ENCODE data around the gene PAQR6.

Gene PAQR6

DNA sequence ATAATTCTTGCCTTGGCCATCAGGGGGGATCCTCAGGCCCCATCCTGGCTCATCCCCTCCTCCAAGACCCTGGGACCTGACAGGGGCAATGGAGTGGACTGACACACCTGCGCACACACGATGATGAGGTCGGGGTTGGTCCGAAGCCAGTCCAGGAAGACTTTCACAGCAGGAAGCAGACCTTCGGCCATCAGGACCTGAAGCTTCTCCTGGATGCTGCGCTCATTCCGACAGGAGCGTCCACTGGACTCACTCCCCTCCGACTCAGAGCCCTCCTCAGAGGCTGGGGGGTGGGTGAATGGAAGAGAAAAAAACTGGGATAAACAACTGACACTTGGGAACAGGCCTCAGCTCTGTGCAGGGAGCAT, 15.4 kb upstream of the PAQR6 start:
- no peak for DNase-seq (ENCODE audit: low read depth in 4 of 4, low spot score in 1 of 4)

DNA sequence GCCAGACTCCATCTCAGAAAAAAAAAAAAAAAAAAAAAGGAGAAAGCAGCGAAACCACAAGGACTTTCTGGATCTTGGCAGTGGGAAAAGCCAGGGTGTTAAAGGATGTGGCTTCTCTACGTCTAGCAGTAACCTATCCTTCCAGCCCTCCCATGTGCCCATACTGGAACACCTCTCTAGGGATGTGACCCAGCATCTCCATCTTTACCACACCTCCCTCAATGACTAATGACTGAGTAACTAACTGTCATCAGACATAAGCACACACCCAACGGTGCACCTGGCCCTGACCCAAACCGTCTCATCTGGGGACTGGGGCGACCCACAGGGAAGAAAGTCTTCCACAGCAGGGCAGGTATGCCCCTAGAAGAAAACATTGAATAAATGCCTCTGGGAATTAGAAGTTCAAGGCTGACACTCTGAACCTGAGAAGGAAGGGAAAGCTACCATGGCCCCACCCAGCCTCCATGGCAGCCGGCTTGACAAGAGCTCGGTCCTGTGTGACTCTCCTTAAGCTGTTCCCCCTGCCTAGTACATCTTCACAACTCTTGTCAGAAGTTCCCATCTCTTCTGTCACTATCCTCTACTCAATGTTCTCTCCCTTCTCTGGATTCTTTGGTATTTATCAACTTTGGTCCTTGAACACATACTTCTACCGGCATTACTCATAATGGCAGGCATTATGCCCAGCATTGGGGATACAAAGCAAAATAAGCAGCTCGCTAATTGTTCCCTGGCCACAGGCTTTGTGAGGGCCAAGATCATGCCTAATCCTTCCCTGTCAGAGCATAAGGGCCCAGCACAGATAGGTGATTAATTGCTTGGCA, 14.8 kb upstream of the PAQR6 start:
- DNase-seq (ENCODE audit: low read depth in 4 of 4, low spot score in 1 of 4), result no peak

DNA sequence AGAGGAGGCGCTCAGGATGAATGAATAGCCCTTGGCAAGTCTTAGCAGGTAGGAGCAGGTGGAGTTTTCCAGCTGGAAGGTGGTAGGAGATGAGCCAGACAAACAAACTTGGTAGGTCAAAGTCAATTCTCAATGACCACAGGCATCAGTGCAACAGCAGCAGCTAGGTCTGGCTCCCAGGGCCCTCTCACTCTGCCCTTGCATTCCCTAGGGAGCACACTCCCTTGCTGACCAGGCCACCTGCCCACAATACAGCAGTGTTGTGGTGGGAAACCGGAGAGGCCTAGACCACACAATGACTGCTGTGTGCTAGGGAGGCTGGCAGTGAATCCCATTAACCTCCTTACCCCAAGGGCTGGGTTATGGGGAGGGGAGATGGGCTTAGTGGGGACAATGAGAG, 13.0 kb upstream of the PAQR6 start:
- no peak for DNase-seq (ENCODE audit: low read depth in 4 of 4, low spot score in 1 of 4)

DNA sequence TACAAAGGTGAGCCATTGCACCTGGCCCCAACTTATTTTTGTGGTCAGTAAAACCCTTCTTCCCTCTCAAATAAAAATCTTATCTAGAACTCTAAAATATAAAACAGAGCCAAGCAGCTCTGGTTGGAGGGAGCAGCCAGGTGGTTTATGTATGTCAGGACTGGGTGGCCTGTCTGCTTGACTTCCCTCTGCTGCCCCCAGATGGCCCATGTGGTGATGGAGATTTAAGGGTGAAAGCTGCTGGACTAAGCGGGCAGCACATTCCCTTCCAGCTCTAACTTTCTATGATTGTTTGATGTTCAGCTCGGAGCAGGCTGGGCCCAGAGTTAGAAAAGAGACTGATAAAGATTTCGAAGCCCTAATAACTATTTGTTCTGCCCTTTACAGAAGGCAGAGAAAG, 11.9 kb upstream of the PAQR6 start:
- no peak for DNase-seq (ENCODE audit: low read depth in 4 of 4, low spot score in 1 of 4)

DNA sequence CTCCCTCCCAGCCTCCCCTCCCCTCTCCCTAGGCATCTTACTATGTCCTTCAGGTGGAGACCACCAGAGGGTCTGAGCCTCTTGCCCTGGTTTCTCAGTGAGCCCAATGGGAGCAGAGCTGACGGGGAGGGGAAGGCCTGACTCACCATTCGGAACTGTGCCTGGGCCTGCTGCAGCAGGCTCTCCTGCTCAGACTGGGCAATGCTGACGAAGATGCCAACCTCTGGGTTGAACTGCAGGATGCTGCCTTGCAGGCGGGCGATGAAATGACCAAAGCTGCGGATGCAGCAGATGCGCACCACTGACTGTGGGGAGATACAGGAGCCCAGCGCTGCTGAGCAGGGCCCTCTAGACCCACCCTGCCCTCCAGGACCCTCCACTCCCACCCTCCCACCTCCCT, 11.0 kb upstream of the PAQR6 start:
- no peak for DNase-seq (ENCODE audit: low read depth in 4 of 4, low spot score in 1 of 4)

DNA sequence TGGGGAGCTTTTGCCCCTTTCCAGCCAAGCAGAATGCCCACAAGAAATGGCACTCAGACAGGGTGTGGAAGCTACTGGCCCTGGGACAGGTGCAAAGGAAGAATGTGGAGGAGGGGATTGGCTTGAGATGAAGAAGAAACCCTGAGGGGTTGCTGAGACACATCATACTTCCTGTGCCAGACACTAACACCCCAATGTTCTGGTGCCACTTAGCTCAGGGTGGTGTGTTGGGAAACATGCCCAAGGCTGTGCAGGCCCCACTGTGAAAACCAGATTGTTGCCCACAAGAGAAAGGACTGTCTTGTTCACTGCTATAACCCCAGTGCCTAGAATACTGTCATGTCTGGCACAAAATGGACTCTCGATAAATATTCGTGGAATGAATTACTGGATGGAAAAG, 9.9 kb upstream of the PAQR6 start:
- DNase-seq (ENCODE audit: low read depth in 4 of 4, low spot score in 1 of 4), result no peak

DNA sequence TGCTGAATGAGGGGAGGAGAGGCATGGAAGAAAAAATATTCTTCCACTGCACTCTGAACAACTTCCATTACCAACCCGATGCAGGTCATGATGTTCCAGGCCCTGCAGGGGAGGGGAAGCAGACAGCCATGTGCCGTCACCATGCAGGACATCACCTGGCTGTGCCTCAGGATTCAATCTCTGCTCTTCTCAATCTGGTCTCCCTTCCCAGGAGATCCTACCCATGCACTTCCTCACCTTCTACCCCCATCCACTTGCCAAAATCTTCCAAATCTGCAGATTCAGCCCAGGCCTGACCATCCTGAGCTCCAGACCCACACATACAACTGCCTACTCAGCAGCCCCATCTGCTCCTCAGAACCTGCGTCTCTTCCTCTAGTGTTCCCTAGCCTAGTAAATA, 5.8 kb upstream of the PAQR6 start:
- DNase-seq (ENCODE audit: low read depth in 4 of 4, low spot score in 1 of 4), result no peak

DNA sequence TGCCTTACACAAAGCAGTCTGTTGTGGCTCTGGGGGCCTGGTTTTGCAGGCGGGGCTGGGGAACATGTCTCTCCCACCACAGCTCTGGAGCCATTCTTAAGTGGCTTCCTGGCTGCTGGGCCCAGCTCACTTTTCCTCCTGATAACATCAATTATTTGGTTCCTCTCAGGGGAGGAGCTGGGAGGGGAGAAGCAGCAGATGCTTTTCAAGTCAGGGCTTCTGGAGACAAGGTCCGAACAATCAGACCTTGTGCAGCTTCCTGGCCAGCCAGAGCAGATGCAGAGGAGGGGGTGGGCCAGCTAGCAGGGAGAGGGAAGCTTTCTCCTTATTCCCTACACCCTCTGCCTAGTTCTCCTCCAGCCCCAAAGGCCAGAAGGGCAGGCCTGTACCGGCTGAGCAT, 3.7 kb upstream of the PAQR6 start:
- DNase-seq (ENCODE audit: low read depth in 4 of 4, low spot score in 1 of 4), result no peak

DNA sequence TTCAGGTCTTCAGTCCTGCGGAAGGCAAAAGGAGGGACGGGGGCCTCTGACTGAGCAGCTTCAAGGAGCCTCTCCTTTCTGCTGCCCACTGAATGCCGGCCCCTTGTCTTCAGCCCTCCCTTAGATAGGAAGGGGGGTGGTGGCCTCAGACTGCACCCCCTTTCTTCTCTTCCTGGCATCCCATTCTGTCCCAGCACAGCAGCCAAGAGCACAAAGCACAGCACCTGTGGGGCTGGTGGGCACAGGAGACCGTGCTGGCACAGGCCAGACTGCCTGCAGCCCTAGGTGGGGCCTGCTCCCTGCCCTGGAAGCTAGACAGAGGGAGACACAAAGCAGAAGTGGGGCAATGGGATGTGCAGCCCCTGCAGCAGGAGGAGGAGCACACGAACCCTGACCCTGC, 1.7 kb upstream of the PAQR6 start:
- no peak for DNase-seq (ENCODE audit: low read depth in 4 of 4, low spot score in 1 of 4)

DNA sequence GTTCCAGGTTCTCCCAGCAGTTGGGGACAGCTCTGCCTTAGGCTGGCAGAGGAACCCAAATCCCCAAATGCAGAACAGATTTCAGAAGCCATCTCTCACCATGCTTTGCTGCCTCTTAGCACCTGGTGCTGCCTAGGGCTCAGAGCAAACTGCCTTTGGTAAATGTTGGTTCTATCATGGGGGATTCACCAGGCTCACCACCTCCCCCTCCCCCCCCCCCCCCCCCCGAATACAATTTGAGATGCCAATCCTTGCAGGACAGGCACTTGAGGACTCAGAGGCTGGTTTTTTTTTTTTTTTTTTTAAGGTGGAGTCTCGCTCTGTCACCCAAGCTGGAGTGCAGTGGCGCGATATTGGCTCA, 447 bp upstream of the PAQR6 start:
- no peak for DNase-seq (ENCODE audit: low read depth in 4 of 4, low spot score in 1 of 4)

DNA sequence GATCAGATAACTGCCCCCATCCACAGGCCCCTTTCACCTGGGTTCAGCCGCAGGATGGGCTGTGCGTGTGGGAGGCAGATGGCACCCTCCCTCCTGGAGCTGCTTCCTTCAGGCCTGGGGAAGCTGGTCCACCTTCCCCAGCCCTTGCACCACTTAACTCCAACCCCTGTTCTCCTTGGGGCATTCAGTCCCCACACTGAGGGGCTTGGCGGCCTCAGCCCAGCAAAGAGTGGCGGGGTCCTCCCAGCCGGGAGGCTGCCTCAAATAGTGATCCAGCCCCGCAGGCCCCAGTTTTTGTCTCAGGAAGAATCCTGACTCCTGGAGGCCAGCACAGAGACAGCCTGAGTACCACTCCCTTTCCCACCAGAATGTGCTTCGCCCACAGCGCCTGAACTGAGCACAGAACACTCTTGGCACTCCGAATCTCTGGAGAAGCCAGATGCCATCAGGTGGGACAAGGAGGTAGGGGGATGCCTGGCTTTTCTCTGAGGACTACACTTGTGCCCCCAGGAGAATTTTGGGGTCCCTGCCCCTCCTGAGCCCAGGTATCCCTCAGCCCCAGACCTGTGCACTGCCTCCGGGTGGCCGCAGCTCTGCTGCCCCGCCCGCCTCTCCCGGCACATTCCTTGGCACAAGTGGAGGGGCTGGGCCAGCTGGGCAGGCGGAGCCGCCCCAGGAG, 936 bp downstream of the PAQR6 start:
- DNase-seq (ENCODE audit: low read depth in 4 of 4, low spot score in 1 of 4), result no peak

DNA sequence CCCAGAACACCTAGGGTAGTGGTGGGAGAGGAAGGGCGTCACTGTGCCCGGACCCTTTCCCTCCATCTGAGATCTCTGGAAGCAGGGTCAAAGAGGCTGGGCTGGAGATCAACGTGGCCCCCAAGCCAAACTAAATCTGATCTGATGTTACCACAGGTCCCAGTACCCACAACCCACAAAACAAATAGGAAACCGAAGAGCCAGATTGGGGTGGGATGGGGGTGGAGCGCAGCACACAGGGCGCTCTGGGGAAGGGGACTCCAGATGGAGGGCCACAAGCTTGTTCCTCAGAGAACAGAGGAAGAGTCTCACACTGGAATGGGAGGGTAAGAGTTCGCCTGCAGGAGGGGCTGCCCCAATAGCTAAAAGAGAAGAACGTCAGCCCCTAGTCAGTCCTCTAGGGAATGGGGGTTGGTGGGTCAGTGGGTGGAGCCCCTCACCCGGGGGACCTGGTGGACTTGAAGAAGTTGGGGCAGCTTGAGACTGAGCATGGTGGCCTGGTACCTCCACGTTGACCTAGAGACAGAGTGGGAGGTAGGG, 1.5 kb downstream of the PAQR6 start:
- DNase-seq (ENCODE audit: low read depth in 4 of 4, low spot score in 1 of 4), result no peak

DNA sequence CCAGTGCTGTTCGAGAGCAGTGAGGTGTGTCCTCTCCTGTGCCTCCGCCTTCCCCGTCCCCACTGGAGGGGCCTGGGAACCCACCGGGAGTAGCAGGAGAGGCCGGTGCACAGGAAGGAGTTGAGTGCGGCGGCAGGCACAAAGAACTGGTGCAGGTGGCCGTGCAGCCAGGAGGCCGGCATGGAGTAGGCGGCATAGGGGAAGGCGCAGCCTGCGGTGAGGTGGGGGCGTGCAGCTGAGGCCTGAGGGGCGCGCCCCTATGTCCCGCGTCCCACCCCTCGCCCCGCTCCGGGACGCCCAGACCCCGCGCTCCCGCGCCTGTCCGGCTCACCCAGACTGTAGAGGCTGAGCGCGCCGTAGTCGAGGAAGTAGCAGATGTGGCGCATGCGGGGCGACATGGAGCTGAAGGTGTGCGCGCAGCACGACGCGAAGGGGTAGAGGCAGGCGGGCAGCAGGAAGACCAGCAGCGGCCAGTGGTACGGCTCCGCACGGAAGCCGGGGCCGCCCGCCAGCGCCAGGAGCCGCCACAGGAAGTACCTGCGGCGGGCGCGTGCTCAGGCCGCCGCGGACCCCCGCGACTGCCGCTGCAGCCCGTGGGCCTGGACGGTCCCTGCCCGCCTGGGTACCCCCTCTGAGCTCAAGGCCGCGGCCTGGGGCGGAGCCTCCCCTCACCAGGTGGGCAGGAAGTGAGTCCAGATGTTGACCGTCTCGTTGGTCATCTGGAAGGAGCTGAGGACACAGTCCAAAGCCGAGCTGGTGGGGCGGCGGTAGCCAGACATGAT, 2.2 kb downstream of the PAQR6 start:
- DNase-seq (ENCODE audit: low read depth in 4 of 4, low spot score in 1 of 4), result no peak

DNA sequence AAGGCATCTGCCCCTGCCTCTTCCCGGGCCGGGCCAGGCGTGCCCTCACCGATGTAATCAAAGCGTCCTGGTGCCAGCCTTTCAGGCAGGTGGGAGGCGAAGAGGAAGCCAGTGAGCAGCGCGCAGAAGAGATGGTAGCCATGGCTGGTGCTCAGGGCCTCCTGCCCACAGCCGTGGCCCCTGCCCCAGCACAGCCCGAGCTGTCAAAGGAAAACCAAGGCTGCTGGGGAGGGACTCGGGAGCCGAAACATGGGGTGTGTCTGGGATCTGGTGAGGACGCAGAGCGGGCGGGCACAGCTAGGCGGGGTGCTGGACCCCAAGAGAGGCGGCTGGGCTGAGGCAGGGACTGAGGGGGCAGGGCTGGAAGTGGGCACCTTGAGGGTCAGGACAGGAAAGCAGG, 3.1 kb downstream of the PAQR6 start:
- no peak for DNase-seq (ENCODE audit: low read depth in 4 of 4, low spot score in 1 of 4)

DNA sequence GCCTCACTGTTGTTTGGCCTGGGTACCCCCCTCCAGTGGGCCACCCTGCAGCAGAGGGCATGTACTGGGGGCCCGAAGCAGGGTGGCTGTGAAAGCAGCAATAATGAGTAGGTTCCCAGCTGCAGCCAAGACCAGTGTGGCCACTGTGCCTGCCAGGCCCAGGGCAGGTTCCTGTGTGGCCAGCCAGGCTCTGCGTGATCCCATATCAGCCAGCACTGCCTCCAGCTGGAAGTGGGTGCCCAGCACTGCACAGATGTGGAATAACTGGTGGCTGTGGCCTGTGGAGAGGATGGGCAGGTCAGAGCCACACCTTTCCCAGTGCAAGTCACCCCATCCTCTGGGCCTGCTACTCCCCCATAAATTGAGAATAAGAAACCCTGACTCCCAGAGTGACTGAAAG, 3.7 kb downstream of the PAQR6 start:
- DNase-seq (ENCODE audit: low read depth in 4 of 4, low spot score in 1 of 4), result no peak

DNA sequence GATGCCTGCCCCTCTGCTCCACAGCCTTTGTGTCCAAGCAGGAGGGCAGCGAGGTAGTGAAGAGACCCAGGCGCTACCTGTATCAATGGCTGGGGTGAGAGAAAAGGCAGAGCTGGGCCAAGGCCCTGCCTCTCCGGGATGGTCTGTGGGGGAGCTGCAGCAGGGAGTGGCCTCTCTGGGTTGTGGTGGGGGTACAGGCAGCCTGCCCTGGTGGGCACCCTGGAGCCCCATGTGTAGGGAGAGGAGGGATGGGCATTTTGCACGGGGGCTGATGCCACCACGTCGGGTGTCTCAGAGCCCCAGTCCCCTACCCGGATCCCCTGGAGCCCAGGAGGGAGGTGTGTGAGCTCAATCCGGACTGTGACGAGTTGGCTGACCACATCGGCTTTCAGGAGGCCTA, 5.1 kb downstream of the PAQR6 start:
- DNase-seq (ENCODE audit: low read depth in 4 of 4, low spot score in 1 of 4), result no peak

DNA sequence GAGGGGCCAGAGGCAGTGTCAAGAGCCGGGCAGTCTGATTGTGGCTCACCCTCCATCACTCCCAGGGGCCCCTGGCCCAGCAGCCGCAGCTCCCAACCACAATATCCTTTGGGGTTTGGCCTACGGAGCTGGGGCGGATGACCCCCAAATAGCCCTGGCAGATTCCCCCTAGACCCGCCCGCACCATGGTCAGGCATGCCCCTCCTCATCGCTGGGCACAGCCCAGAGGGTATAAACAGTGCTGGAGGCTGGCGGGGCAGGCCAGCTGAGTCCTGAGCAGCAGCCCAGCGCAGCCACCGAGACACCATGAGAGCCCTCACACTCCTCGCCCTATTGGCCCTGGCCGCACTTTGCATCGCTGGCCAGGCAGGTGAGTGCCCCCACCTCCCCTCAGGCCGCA, 5.9 kb downstream of the PAQR6 start, which contains the start of gene BGLAP:
Gene BGLAP (plus strand): TSS at position 259 of the 400 bp plus-strand sequence. CDS start 48 bp downstream, at position 307.
- no peak for DNase-seq (ENCODE audit: low read depth in 4 of 4, low spot score in 1 of 4)

DNA sequence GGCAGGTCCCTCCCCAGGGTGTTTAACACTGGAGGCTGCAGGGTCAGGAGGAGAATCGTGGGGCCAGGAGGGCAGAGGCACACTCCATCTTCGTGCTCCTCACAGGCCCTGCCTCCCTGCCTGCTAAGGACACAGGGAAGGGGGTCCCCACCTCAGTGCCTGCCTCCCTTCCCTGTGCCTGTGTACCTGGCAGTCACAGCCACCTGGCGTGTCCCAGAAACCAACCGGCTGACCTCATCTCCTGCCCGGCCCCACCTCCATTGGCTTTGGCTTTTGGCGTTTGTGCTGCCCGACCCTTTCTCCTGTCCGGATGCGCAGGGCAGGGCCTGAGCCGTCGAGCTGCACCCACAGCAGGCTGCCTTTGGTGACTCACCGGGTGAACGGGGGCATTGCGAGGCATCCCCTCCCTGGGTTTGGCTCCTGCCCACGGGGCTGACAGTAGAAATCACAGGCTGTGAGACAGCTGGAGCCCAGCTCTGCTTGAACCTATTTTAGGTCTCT, 6.5 kb downstream of the PAQR6 start:
- DNase-seq (ENCODE audit: low read depth in 4 of 4, low spot score in 1 of 4), result no peak

DNA sequence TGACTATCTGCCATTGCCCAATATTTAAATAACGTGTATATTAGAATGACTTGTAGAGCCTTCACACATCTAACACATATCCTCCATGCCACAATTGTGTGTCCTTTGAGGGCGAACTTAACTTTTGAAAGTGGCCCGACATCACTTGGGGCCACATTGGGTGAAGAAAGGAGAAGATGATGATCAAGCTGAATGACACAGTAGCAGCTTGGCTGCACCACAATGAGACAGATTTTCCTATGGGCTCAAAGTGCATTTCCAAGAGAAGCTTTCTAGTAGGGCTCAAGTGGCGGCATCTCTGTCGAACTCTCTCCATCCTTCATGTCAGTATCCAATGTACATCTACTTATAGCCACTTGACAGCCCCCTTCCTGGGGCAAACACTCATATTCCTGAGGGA, 9.6 kb downstream of the PAQR6 start:
- no peak for DNase-seq (ENCODE audit: low read depth in 4 of 4, low spot score in 1 of 4)

DNA sequence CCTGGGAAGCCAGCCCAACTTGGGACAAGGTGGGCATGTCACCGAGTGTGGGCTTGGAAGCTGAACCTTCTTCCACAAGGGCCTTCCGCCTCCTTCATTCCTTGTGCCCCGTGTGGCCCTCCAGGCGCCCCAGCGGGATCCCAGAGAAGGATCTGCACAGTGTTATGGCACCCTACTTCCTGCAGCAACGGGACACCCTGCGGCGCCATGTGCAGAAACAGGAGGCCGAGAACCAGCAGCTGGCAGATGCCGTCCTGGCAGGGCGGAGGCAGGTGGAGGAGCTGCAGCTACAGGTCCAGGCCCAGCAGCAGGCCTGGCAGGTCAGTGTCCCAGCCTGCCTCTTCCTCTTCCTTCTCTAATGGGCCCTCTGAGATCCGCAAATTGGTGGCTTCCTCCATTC, 11.7 kb downstream of the PAQR6 start:
- DNase-seq (ENCODE audit: low read depth in 4 of 4, low spot score in 1 of 4), result no peak

DNA sequence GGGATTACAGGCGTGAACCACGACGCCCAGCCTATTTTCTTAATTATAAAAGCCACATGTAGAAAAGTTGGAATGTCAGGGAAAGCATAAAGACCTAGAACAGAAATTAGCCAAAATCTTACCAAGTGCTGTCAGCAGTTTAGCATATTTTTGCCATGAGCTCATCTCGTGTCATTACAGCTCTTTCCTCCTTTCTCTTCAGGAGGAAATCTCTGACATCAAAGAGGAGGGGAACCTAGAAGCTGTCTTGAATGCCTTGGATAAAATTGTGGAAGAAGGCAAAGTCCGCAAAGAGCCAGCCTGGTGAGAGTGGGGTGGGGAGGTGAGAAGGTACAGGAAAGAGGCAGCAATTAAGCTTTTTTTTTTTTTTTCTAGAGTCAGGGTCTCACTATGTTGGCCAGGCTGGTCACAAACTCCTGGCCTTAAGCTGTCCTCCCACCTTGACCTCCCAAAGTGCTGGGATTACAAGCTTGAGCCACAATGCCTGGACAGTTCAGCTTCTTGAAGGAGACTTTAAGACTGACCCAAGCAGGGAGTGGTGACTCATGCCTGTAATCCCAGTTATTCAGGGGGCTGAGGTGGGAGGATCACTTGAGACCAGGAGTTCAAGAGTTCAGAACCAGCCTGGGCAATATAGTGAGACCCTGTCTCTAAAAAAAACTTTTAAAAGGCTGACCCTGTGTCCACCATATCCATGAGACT, 14.3 kb downstream of the PAQR6 start:
- DNase-seq (ENCODE audit: low read depth in 4 of 4, low spot score in 1 of 4), result no peak
